Astrocyte (in vitro differentiated cells and primary cell): ENCODE measurements around the gene ZNF516. TPM values are rescaled to one million over a fixed set of nuclear protein-coding genes. Genes with fewer than 3 reads are reported as not detected.

Experiments
- DNase-seq: peaks from one replicate; pipeline ENCODE4 v3.0.0-alpha.2; 2010; ENCODE audit warnings: low read depth
- FAIRE-seq: peaks from 2 replicates; lab custom pipeline; 2011; peaks lifted over from hg19 to GRCh38; lab: Jason Lieb, UNC
- H2AFZ ChIP-seq: 2 replicates; pipeline ENCODE4 v1.6.0; 2012; ENCODE audit warnings: low read depth, low read length, inconsistent platforms
- H3K27ac ChIP-seq: 2 replicates; pipeline ENCODE4 v1.5.1; 2011; ENCODE audit warnings: low read depth, low read length, inconsistent platforms
- H3K27me3 ChIP-seq: 2 replicates; pipeline ENCODE4 v1.6.0; 2011; ENCODE audit warnings: low read length, inconsistent platforms; ENCODE audit not compliant: insufficient read depth
- H3K36me3 ChIP-seq: 2 replicates; pipeline ENCODE4 v1.5.1; 2011; ENCODE audit warnings: low read length, inconsistent platforms; ENCODE audit not compliant: insufficient read depth
- H3K4me1 ChIP-seq: 2 replicates; pipeline ENCODE4 v1.5.1; 2011; ENCODE audit warnings: low read length, inconsistent platforms; ENCODE audit not compliant: insufficient read depth
- H3K4me2 ChIP-seq: 2 replicates; pipeline ENCODE4 v1.6.0; 2012; ENCODE audit warnings: low read length, inconsistent platforms
- H3K4me3 ChIP-seq: 2 replicates; pipeline ENCODE4 v1.5.1; 2011; ENCODE audit warnings: low read depth, mild to moderate bottlenecking, low read length, inconsistent platforms; ENCODE audit not compliant: insufficient read depth
- H3K79me2 ChIP-seq: 2 replicates; pipeline ENCODE4 v1.6.0; 2012; ENCODE audit warnings: mild to moderate bottlenecking, low read length, inconsistent platforms; ENCODE audit not compliant: insufficient read depth
- H3K9ac ChIP-seq: 2 replicates; pipeline ENCODE4 v1.6.0; 2012; ENCODE audit warnings: mild to moderate bottlenecking, low read length, inconsistent platforms
- H3K9me3 ChIP-seq: 2 replicates; pipeline ENCODE4 v1.5.1; 2012; ENCODE audit warnings: low read depth, mild to moderate bottlenecking, low read length, inconsistent platforms; ENCODE audit not compliant: insufficient read depth
- H4K20me1 ChIP-seq: 2 replicates; pipeline ENCODE4 v1.6.0; 2012; ENCODE audit warnings: low read length, inconsistent platforms; ENCODE audit not compliant: insufficient read depth
- H3K27ac Mint-ChIP-seq: one replicate; pipeline ENCODE4 v1.8.0; 2021; ENCODE audit warnings: mild to moderate bottlenecking, mixed read lengths; ENCODE audit not compliant: unreplicated experiment
- H3K27me3 Mint-ChIP-seq: one replicate; pipeline ENCODE4 v1.8.0; 2021; ENCODE audit warnings: low read depth, mixed read lengths; ENCODE audit not compliant: unreplicated experiment
- H3K36me3 Mint-ChIP-seq: one replicate; pipeline ENCODE4 v1.8.0; 2021; ENCODE audit warnings: low read depth, mixed read lengths; ENCODE audit not compliant: unreplicated experiment
- H3K4me1 Mint-ChIP-seq: one replicate; pipeline ENCODE4 v1.8.0; 2021; ENCODE audit warnings: low read depth, mixed read lengths; ENCODE audit not compliant: unreplicated experiment
- H3K4me3 Mint-ChIP-seq: one replicate; pipeline ENCODE4 v1.8.0; 2021; ENCODE audit warnings: mild to moderate bottlenecking, moderate library complexity, mixed read lengths; ENCODE audit not compliant: unreplicated experiment
- H3K9me3 Mint-ChIP-seq: one replicate; pipeline ENCODE4 v1.8.0; 2021; ENCODE audit warnings: mild to moderate bottlenecking, mixed read lengths; ENCODE audit not compliant: unreplicated experiment
- CTCF ChIP-seq: IDR thresholded peaks from 2 replicates; pipeline ENCODE4 v1.5.1; 2011; ENCODE audit warnings: low read depth, mild to moderate bottlenecking, inconsistent platforms, low read length, moderate library complexity; ENCODE audit not compliant: insufficient read depth
- EZH2 ChIP-seq: IDR thresholded peaks from 2 replicates; pipeline ENCODE4 v1.6.1; 2012; ENCODE audit warnings: mild to moderate bottlenecking, low read length, inconsistent platforms; ENCODE audit not compliant: insufficient read depth
- total RNA-seq: library from RNA; stranded (reverse); gene quantifications from 2 replicates; pipeline ENCODE4 v1.2.1, GENCODE V29; 2021

The ZNF516 gene
- total RNA-seq, 1 donor from 2014 or later = 59.8 TPM

GRCh38 chr18:76455003-76455676 lies 39.9 kb downstream of the ZNF516 start:
- Mint-ChIP-seq H3K36me3 (peaks cover 7% of the 10 kb centered on the region), H3K27me3 (no peaks in the 10 kb centered on the region), H3K4me1 (peaks cover 71% of the 10 kb centered on the region), H3K9me3 (no peaks in the 10 kb centered on the region), H3K4me3 (no peak overlapping the region), H3K27ac (peak overlapping the region; percentile 29)
- H3K36me3 ChIP-seq = peaks cover 2% of the 10 kb centered on the region
- H3K9me3 ChIP-seq = no peaks in the 10 kb centered on the region
- H4K20me1 ChIP-seq = peaks cover 10% of the 10 kb centered on the region
- H3K4me1 ChIP-seq = peaks cover 62% of the 10 kb centered on the region
- H2AFZ ChIP-seq = no peak overlapping the region
- DNase-seq = no peak
- no peak for FAIRE-seq
- peak overlapping the region; percentile 9 for H3K4me2 ChIP-seq
- H3K27ac ChIP-seq = no peak overlapping the region
- no peaks in the 10 kb centered on the region for H3K27me3 ChIP-seq
- H3K9ac ChIP-seq = no peak overlapping the region
- no peak overlapping the region for H3K4me3 ChIP-seq
- H3K79me2 ChIP-seq = peaks cover 87% of the 10 kb centered on the region
- TF ChIP-seq EZH2 (no peak), CTCF (no peak)

- FAIRE-seq (peak; percentile 45), DNase-seq (no peak)
- H3K36me3 Mint-ChIP-seq = peaks cover 5% of the 10 kb centered on the region
- H3K4me2 ChIP-seq = no peak overlapping the region
- peak overlapping the region; percentile 38 for H3K27ac Mint-ChIP-seq
- H3K9me3 Mint-ChIP-seq = no peaks in the 10 kb centered on the region
- no peak overlapping the region for H3K4me3 ChIP-seq
- no peak overlapping the region for H3K27ac ChIP-seq
- no peak overlapping the region for H3K4me3 Mint-ChIP-seq
- H3K4me1 ChIP-seq = peaks cover 57% of the 10 kb centered on the region
- peaks cover 2% of the 10 kb centered on the region for H3K36me3 ChIP-seq
- H3K9ac ChIP-seq = no peak overlapping the region
- no peak overlapping the region for H2AFZ ChIP-seq
- no peaks in the 10 kb centered on the region for H3K9me3 ChIP-seq
- H3K27me3 ChIP-seq = no peaks in the 10 kb centered on the region
- H3K27me3 Mint-ChIP-seq = no peaks in the 10 kb centered on the region
- H3K4me1 Mint-ChIP-seq = peaks cover 71% of the 10 kb centered on the region
- H3K79me2 ChIP-seq = peaks cover 91% of the 10 kb centered on the region
- TF ChIP-seq CTCF (no peak), EZH2 (no peak)
- H4K20me1 ChIP-seq = peaks cover 10% of the 10 kb centered on the region
These were observed 40.6 kb downstream of the ZNF516 start for GRCh38 chr18:76454418-76454817.

DNA sequence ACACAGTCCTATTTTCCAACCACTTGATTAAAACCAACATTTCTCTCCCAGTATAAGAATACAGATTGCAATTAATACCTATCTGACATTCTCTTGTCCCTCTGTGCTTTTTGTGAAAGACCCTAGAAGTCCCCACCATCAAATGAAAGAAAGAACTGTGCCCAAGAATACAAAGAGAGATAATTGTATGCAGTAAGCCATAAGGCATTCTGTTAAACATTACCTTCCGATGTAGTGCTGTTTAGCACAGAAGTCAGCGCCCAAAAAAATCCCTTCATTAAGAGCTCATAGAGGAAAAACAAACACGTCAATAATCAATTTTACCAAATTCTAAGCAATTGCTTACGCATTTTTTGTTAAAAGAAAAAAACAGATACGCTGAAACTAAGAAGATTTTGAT lies 41.1 kb downstream of the ZNF516 start:
- Mint-ChIP-seq H3K27ac (peak overlapping the region; percentile 15), H3K9me3 (no peaks in the 10 kb centered on the region), H3K36me3 (peaks cover 5% of the 10 kb centered on the region), H3K4me3 (peak overlapping the region; percentile 18), H3K4me1 (peaks cover 73% of the 10 kb centered on the region), H3K27me3 (no peaks in the 10 kb centered on the region)
- Histone ChIP-seq H3K4me1 (peaks cover 52% of the 10 kb centered on the region), H3K36me3 (peaks cover 2% of the 10 kb centered on the region), H3K9ac (no peak overlapping the region), H3K27me3 (no peaks in the 10 kb centered on the region), H3K27ac (no peak overlapping the region), H3K9me3 (no peaks in the 10 kb centered on the region), H3K79me2 (peaks cover 91% of the 10 kb centered on the region), H3K4me2 (no peak overlapping the region), H4K20me1 (peaks cover 10% of the 10 kb centered on the region), H3K4me3 (no peak overlapping the region), H2AFZ (no peak overlapping the region)
- FAIRE-seq (no peak), DNase-seq (no peak)
- no peak for TF ChIP-seq EZH2
- no peak for TF ChIP-seq CTCF
